T-helper 2 cell treated with Interferon-gamma antibody and Interleukin-4, amounts not matched to agents 100 ng/mL and 5 ng/mL, for 36 hours (primary cell): ENCODE data around the gene GALNT7. TPM values are rescaled to one million over a fixed set of nuclear protein-coding genes. Genes with fewer than 3 reads are reported as not detected.

Experiments
- intact Hi-C: fragments of 100-400 bp; cut with micrococcal nuclease; formaldehyde crosslinking; loops from one replicate; pipeline ENCODE4 v1.15.1; 2023
- total RNA-seq: library from RNA; stranded (reverse); gene quantifications from 2 replicates; pipeline ENCODE4 v1.2.3, GENCODE V29; 2022

The GALNT7 gene
- total RNA-seq, 1 donor from 2014 or later: 20.5 TPM

GRCh38 chr4:173334085-173334890, 165.7 kb downstream of the GALNT7 start, which contains the start of gene HMGB2:
Gene HMGB2 (minus strand): TSS chr4:173334358. CDS start chr4:173333649, 709 bp downstream.
- intact Hi-C loops: loop anchor here (1.0 kb wide), 3 partner anchors 36 to 949 kb away; partner anchors contain the start of genes CEP44, FBXO8 and SAP30

- intact Hi-C loops: loop anchor here (1.0 kb wide), 3 partner anchors 35 to 948 kb away; partner anchors contain the start of genes CEP44, FBXO8 and SAP30
These were observed 166.5 kb downstream of the GALNT7 start for GRCh38 chr4:173334891-173335752.

GRCh38 chr4:173337463-173337862, 168.9 kb downstream of the GALNT7 start:
- intact Hi-C loops: loop anchor here (1.0 kb wide), 1 partner anchor 8 kb away; no protein-coding TSS in a partner anchor

GRCh38 chr4:173343832-173344397, 175.3 kb downstream of the GALNT7 start:
- intact Hi-C loops: no loop called here

- intact Hi-C loops: loop anchor here (1.0 kb wide), 1 partner anchor 8 kb away; no protein-coding TSS in a partner anchor
These were observed 177.0 kb downstream of the GALNT7 start for GRCh38 chr4:173345648-173346047.

- intact Hi-C loops: no loop called here
These were observed 177.5 kb downstream of the GALNT7 start for GRCh38 chr4:173346074-173346473.

GRCh38 chr4:173347467-173347866, 178.9 kb downstream of the GALNT7 start:
- intact Hi-C loops: no loop called here

GRCh38 chr4:173357939-173358338, 189.3 kb downstream of the GALNT7 start:
- intact Hi-C loops: no loop called here

GRCh38 chr4:173360587-173361221, 192.1 kb downstream of the GALNT7 start:
- intact Hi-C loops: no loop called here

GRCh38 chr4:173362666-173363065, 194.1 kb downstream of the GALNT7 start:
- intact Hi-C loops: no loop called here

GRCh38 chr4:173365359-173365996, 196.9 kb downstream of the GALNT7 start:
- intact Hi-C loops: loop anchor here (2.0 kb wide), 1 partner anchor 15 kb away; no protein-coding TSS in a partner anchor

GRCh38 chr4:173367285-173367684, 198.7 kb downstream of the GALNT7 start:
- intact Hi-C loops: no loop called here

- intact Hi-C loops: no loop called here
These were observed 199.3 kb downstream of the GALNT7 start for GRCh38 chr4:173367946-173368345.

- intact Hi-C loops: loop anchor here (1.0 to 2.0 kb wide), 4 partner anchors 36 to 913 kb away; partner anchors contain the start of genes CEP44, FBXO8, GALNT7 and HMGB2
These were observed 201.5 kb downstream of the GALNT7 start for GRCh38 chr4:173370130-173370476.

- intact Hi-C loops: loop anchor here (1.0 to 2.0 kb wide), 4 partner anchors 36 to 913 kb away; partner anchors contain the start of genes CEP44, FBXO8, GALNT7 and HMGB2
These were observed 202.1 kb downstream of the GALNT7 start, which contains the start of gene SAP30 for GRCh38 chr4:173370477-173371291. Gene SAP30 (plus strand): TSS chr4:173370954. CDS start chr4:173371183, 229 bp downstream.

GRCh38 chr4:173371292-173372192, 202.9 kb downstream of the GALNT7 start:
- intact Hi-C loops: loop anchor here (2.0 kb wide), 1 partner anchor 45 kb away; no protein-coding TSS in a partner anchor
